Brain microvascular endothelial cell (primary cell): Measurements from ENCODE around the gene SLC25A25.

Experiments
- DNase-seq: peaks from one replicate; pipeline ENCODE4 v3.0.0-alpha.2; 2020
- H3K27ac ChIP-seq: fragments of 250-450 bp; sonication (Bioruptor Pico); 2 replicates; pipeline ENCODE4 v1.5.1; 2020; ENCODE audit warnings: mild to moderate bottlenecking, moderate library complexity
- H3K27me3 ChIP-seq: fragments of 250-450 bp; sonication (Bioruptor Pico); replicated peaks from 2 replicates; pipeline ENCODE4 v1.5.1; 2020; ENCODE audit warnings: mild to moderate bottlenecking
- H3K36me3 ChIP-seq: fragments of 250-450 bp; sonication (Bioruptor Pico); replicated peaks from 2 replicates; pipeline ENCODE4 v1.5.1; 2020; ENCODE audit warnings: mild to moderate bottlenecking
- H3K4me3 ChIP-seq: 2 replicates; pipeline ENCODE4 v1.5.1; 2011; ENCODE audit warnings: low read depth, mild to moderate bottlenecking, control low read depth, low read length, moderate library complexity
- CTCF ChIP-seq: IDR thresholded peaks from 2 replicates; pipeline ENCODE4 v1.5.1; 2011; ENCODE audit warnings: low read depth, mild to moderate bottlenecking, moderate library complexity, low read length, control low read depth, inconsistent platforms; ENCODE audit errors: missing control alignments
- in situ Hi-C: cut with HindIII; loops from 2 replicates; pipeline ENCODE4 v1.10.0; 2017; ENCODE audit warnings: low sequenced_read_pairs, low pct_ligation_motif_present

SLC25A25 gene

GRCh38 chr9:128124451-128124850, 56.4 kb downstream of the SLC25A25 start:
- Histone ChIP-seq H3K36me3 (peaks cover 25% of the 10 kb centered on the region), H3K27me3 (no peaks in the 10 kb centered on the region), H3K4me3 (no peak overlapping the region), H3K27ac (no peak overlapping the region)
- in situ Hi-C loops: no loop called here
- DNase-seq: no peak
- TF ChIP-seq CTCF: no peak

GRCh38 chr9:128124873-128125579, 57.0 kb downstream of the SLC25A25 start:
- Histone ChIP-seq H3K4me3 (no peak overlapping the region), H3K36me3 (peaks cover 25% of the 10 kb centered on the region), H3K27ac (no peak overlapping the region), H3K27me3 (no peaks in the 10 kb centered on the region)
- peak; percentile 84 for TF ChIP-seq CTCF
- in situ Hi-C loops: no loop called here
- peak; percentile 39 for DNase-seq

GRCh38 chr9:128125580-128126354, 57.7 kb downstream of the SLC25A25 start:
- TF ChIP-seq CTCF: no peak
- H3K27ac ChIP-seq: no peak overlapping the region
- H3K4me3 ChIP-seq: peak overlapping the region; percentile 17
- in situ Hi-C loops: no loop called here
- H3K36me3 ChIP-seq: peaks cover 22% of the 10 kb centered on the region
- DNase-seq: no peak
- no peaks in the 10 kb centered on the region for H3K27me3 ChIP-seq

GRCh38 chr9:128127568-128127989, 59.5 kb downstream of the SLC25A25 start, which contains the start of gene PTGES2:
TSS of gene PTGES2 (minus strand) at chr9:128127729. CDS start at chr9:128127717, 12 bp downstream.
- in situ Hi-C loops: no loop called here
- Histone ChIP-seq H3K4me3 (peak within 1 kb of the TSS; percentile 87), H3K36me3 (peaks cover 11% of the 10 kb centered on the region), H3K27me3 (no peaks in the 10 kb centered on the region), H3K27ac (peak within 1 kb of the TSS; percentile 98)
- TF ChIP-seq CTCF: no peak
- DNase-seq: peak; percentile 68

DNA sequence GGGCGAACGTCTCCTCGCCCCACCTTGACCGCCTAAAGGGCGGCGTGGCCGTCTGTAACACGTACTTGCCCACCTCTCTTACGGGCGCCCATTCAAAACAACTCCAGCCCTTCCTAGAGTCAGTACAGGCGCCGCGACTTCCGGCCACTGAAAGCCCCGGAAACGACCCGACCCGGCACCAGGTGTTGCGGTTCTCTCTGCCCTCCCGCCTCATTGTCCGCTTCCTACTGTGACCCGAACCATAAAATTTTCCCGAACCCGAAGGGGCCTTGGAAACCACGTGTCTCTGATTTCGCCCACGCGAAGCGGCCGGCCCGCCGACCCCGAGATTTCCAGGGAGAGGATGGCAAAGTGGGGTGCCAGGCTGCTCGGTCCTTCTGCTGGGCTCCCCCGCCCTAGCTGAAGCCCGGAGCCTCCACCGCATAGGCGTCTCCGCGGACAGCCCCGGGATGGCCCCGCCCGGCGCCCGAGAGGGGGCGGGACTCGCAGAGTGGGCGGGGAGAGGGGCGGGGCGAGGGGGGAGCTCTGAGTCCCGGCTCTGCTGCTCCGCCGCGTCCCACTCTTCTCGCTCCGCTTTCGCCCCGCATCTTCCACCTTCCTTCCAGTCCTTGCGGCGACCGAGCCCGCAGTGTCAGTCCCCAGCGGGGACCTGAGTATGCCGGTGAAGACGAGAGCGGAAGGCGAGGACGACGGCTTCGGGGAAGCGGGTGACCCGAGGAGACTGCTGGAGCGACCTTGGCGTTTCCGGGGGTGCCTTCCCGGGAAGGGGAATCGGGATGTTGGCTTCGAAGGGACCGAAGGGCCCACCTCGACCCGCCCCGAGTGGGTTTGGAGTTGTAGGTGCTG, 60.2 kb downstream of the SLC25A25 start:
- peak; percentile 83 for DNase-seq
- H3K36me3 ChIP-seq: peaks cover 7% of the 10 kb centered on the region
- H3K4me3 ChIP-seq: peak overlapping the region; percentile 87
- no peaks in the 10 kb centered on the region for H3K27me3 ChIP-seq
- peak overlapping the region; percentile 98 for H3K27ac ChIP-seq
- in situ Hi-C loops: no loop called here
- no peak for TF ChIP-seq CTCF
